Stimulated activated naive CD8-positive, alpha-beta T cell treated with anti-CD3 and anti-CD28 coated beads, Interleukin-15, Interleukin-2, amounts not matched to agents 100 ng/mL and 50 ng/mL, for 24 hours (primary cell): ENCODE measurements around the gene SAP25.
"Not testable (repeated sequence)": the region's sequence is repeated elsewhere in the genome, so short reads cannot be mapped to it uniquely, and the experiment has no call there.

Experiments used
- H3K27ac Mint-ChIP-seq: one replicate; pipeline ENCODE4 v1.8.0; 2021; ENCODE audit warnings: mild to moderate bottlenecking, mixed read lengths
- H3K27me3 Mint-ChIP-seq: one replicate; pipeline ENCODE4 v1.8.0; 2021; ENCODE audit warnings: mixed read lengths
- H3K36me3 Mint-ChIP-seq: one replicate; pipeline ENCODE4 v1.8.0; 2021; ENCODE audit warnings: low read depth, mixed read lengths
- H3K4me1 Mint-ChIP-seq: one replicate; pipeline ENCODE4 v1.8.0; 2021; ENCODE audit warnings: low read depth, mixed read lengths
- H3K4me3 Mint-ChIP-seq: one replicate; pipeline ENCODE4 v1.8.0; 2021; ENCODE audit warnings: mild to moderate bottlenecking, mixed read lengths
- H3K9me3 Mint-ChIP-seq: one replicate; pipeline ENCODE4 v1.8.0; 2021; ENCODE audit warnings: mixed read lengths

SAP25 gene

GRCh38 chr7:100544967-100545359, 28.7 kb downstream of the SAP25 start:
- Mint-ChIP-seq H3K9me3 (no peaks in the 10 kb centered on the region), H3K27me3 (no peaks in the 10 kb centered on the region), H3K36me3 (peaks cover 56% of the 10 kb centered on the region), H3K4me3 (peak overlapping the region; percentile 90), H3K27ac (peak overlapping the region; percentile 99), H3K4me1 (peaks cover 100% of the 10 kb centered on the region)

DNA sequence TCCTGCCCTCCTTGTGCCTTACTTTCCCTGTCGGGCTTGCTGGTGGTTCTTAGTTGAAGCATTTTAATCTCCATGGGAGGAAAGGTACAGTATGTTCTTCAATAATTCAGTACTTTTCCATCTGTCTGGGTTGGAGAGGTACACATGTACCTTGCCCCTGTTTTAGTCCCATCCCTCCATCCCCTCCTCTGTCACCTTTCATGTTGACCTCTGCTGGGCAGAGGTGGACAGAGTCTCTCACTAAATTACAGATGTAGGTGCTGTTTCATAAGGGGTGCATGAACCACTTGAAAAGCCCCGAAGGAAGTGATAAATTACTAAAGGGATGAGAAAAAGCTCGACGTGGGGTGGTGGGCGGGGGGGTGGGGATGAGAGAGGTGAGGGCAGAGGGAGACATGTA, 29.3 kb downstream of the SAP25 start:
- H3K36me3 Mint-ChIP-seq: peaks cover 56% of the 10 kb centered on the region
- H3K4me1 Mint-ChIP-seq: peaks cover 99% of the 10 kb centered on the region
- peak overlapping the region; percentile 99 for H3K27ac Mint-ChIP-seq
- no peaks in the 10 kb centered on the region for H3K27me3 Mint-ChIP-seq
- no peaks in the 10 kb centered on the region for H3K9me3 Mint-ChIP-seq
- peak overlapping the region; percentile 90 for H3K4me3 Mint-ChIP-seq

GRCh38 chr7:100543586-100543985, 30.1 kb downstream of the SAP25 start:
- Mint-ChIP-seq H3K27me3 (no peaks in the 10 kb centered on the region), H3K36me3 (peaks cover 52% of the 10 kb centered on the region), H3K4me1 (peaks cover 97% of the 10 kb centered on the region), H3K27ac (peak overlapping the region; percentile 99), H3K9me3 (no peaks in the 10 kb centered on the region), H3K4me3 (peak overlapping the region; percentile 90)

GRCh38 chr7:100541309-100541708, 32.4 kb downstream of the SAP25 start:
- Mint-ChIP-seq H3K4me1 (peaks cover 79% of the 10 kb centered on the region), H3K4me3 (peak overlapping the region; percentile 90), H3K27ac (peak overlapping the region; percentile 74), H3K36me3 (peaks cover 41% of the 10 kb centered on the region)
- H3K9me3 Mint-ChIP-seq, H3K27me3 Mint-ChIP-seq: not testable (repeated sequence)

DNA sequence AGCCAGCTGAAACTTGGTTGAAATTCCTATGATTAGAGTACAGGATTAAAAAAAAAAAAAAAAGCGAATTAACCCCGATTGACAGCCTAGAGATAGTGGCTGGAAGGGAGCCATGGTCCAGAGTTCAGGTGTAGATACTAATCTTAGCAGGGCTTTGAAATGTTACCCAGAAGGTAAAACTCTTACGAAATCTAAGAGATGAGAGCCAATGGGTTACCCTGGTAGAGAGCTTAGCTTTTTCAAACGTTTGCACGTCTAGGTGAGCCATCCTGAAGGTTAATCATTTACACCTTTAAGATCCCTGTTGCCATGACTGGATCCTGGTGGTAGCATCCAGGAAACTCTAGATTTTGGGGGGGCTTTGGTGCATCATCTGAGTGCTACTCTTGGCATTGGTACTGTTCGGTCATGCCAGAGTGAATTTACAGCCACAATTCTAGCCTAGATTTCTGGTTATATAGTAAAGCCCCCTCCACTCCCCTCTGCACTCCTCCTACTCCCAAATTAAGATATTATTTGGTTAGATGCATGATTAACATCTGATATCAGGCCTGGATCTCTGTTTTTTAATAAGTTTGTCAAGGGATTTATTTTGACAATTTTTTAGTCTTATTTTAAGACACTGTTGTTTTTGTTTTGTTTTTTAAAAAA, 33.5 kb downstream of the SAP25 start:
- Mint-ChIP-seq H3K36me3 (peaks cover 41% of the 10 kb centered on the region), H3K4me3 (peak overlapping the region; percentile 90), H3K4me1 (peaks cover 68% of the 10 kb centered on the region), H3K9me3 (no peaks in the 10 kb centered on the region), H3K27me3 (no peaks in the 10 kb centered on the region), H3K27ac (peak overlapping the region; percentile 94)

GRCh38 chr7:100539436-100540006, 34.2 kb downstream of the SAP25 start:
- H3K4me3 Mint-ChIP-seq: peak overlapping the region; percentile 90
- H3K27me3 Mint-ChIP-seq: no peaks in the 10 kb centered on the region
- peaks cover 61% of the 10 kb centered on the region for H3K4me1 Mint-ChIP-seq
- H3K36me3 Mint-ChIP-seq: peaks cover 39% of the 10 kb centered on the region
- H3K27ac Mint-ChIP-seq: peak overlapping the region; percentile 94
- H3K9me3 Mint-ChIP-seq: no peaks in the 10 kb centered on the region

GRCh38 chr7:100538654-100539435, 34.9 kb downstream of the SAP25 start, which contains the start of gene AGFG2:
AGFG2 (plus strand) TSS chr7:100539203; CDS start chr7:100539347, 144 bp downstream.
- H3K4me1 Mint-ChIP-seq: peaks cover 55% of the 10 kb centered on the region

GRCh38 chr7:100538348-100538653, 35.4 kb downstream of the SAP25 start:
- peaks cover 49% of the 10 kb centered on the region for H3K4me1 Mint-ChIP-seq
- peak overlapping the region; percentile 90 for H3K4me3 Mint-ChIP-seq
- peak overlapping the region; percentile 99 for H3K27ac Mint-ChIP-seq
- H3K9me3 Mint-ChIP-seq: no peaks in the 10 kb centered on the region
- H3K36me3 Mint-ChIP-seq: peaks cover 31% of the 10 kb centered on the region
- no peaks in the 10 kb centered on the region for H3K27me3 Mint-ChIP-seq

More at GRCh38 chr7:100538654-100539435, 34.9 kb downstream of the SAP25 start, which contains the start of gene AGFG2:
- H3K9me3 Mint-ChIP-seq: no peaks in the 10 kb centered on the region
- peak within 1 kb of the TSS; percentile 99 for H3K27ac Mint-ChIP-seq
- H3K36me3 Mint-ChIP-seq: peaks cover 33% of the 10 kb centered on the region
- H3K4me3 Mint-ChIP-seq: peak within 1 kb of the TSS; percentile 90
- H3K27me3 Mint-ChIP-seq: no peaks in the 10 kb centered on the region

GRCh38 chr7:100536695-100537094, 37.0 kb downstream of the SAP25 start:
- not testable (repeated sequence) for H3K9me3 Mint-ChIP-seq, H3K4me3 Mint-ChIP-seq, H3K27ac Mint-ChIP-seq, H3K27me3 Mint-ChIP-seq
- Mint-ChIP-seq H3K36me3 (peaks cover 19% of the 10 kb centered on the region), H3K4me1 (peaks cover 33% of the 10 kb centered on the region)

DNA sequence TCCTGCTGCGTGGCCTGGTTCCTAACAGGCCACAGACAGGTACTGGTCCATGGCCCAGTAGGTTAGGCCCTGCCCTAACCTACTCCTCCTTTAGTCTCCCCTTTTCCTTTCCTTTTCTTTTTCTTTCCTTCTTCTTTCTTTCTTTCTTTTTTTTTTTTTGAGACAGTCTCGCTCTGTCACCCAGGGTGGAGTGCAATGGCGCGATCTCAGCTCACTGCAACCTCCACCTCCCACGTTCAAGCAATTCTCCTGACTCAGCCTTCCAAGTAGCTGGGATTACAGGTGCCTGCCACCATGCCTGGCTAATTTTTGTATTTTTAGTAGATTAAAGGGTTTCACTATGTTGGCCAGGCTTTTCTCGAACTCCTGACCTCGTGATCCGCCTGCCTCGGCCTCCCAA, 37.7 kb downstream of the SAP25 start:
- H3K27me3 Mint-ChIP-seq, H3K4me3 Mint-ChIP-seq, H3K27ac Mint-ChIP-seq, H3K9me3 Mint-ChIP-seq: not testable (repeated sequence)
- H3K36me3 Mint-ChIP-seq: peaks cover 12% of the 10 kb centered on the region
- peaks cover 26% of the 10 kb centered on the region for H3K4me1 Mint-ChIP-seq

- Mint-ChIP-seq H3K36me3 (no peaks in the 10 kb centered on the region), H3K27ac (no peak overlapping the region), H3K9me3 (no peaks in the 10 kb centered on the region), H3K4me3 (no peak overlapping the region), H3K4me1 (peaks cover 10% of the 10 kb centered on the region), H3K27me3 (no peaks in the 10 kb centered on the region)
These were observed 41.3 kb downstream of the SAP25 start for GRCh38 chr7:100532165-100533022.

DNA sequence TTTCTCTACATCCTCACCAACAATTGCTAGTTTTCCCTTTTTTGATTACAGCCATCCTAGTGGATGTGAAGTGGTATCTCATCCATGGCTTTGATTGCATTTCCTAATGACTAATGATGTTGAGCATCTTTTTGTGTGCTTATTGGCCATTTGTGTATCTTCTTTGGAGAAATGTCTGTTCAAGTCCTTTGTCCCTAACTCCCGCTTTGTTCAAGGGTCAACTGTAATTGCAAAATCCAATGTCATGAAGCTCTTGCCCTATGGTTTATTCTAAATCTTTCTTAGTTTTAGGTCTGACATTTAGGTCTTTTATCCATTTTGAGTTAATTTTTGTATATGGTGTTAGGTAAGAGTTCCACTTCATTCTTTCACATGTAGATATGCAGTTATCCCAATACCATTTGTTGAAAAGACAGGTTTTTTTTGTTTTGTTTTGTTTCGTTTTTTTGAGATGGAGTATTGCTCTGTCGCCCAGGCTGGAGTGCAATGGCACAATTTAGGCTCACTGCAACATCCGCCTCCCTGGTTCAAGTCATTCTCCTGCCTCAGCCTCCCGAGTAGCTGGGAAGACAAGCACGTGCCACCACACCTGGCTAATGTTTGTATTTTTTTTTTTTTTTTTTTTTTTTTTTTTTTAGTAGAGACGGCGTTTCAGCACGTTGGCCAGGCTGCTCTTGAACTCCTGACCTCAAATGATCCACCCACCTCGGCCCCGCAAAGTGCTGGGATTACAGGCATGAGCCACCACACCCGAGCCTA, 45.4 kb downstream of the SAP25 start:
- H3K4me3 Mint-ChIP-seq, H3K9me3 Mint-ChIP-seq, H3K27me3 Mint-ChIP-seq, H3K36me3 Mint-ChIP-seq, H3K27ac Mint-ChIP-seq: not testable (repeated sequence)
- H3K4me1 Mint-ChIP-seq: peaks cover 20% of the 10 kb centered on the region

GRCh38 chr7:100523192-100523591, 50.5 kb downstream of the SAP25 start:
- H3K4me3 Mint-ChIP-seq, H3K36me3 Mint-ChIP-seq, H3K9me3 Mint-ChIP-seq, H3K27me3 Mint-ChIP-seq, H3K27ac Mint-ChIP-seq: not testable (repeated sequence)
- H3K4me1 Mint-ChIP-seq: peaks cover 18% of the 10 kb centered on the region
